ENCODE data around the gene ACSM6.

Gene ACSM6

DNA sequence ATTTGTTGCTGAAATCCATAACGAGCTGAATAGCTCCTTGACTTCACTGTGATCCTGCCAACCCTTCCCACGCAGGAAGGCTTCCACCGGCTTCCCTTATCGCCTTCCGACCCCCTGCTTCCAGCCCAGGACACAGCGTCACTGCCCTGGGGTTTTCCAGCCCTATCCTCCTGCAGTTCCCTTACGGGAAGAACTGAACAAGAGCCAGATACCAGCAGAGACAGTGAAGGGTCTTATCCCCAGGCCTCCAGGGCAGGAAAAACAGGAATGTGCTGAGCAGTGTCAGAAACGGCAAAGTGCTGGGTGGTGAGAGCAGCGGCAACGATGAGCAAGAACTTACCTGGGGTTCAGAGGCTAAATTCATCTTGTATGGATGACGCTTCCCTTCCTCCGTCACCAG is 74.4 kb downstream of the ACSM6 start:
- no peak for DNase-seq (ENCODE audit: low spot score)

DNA sequence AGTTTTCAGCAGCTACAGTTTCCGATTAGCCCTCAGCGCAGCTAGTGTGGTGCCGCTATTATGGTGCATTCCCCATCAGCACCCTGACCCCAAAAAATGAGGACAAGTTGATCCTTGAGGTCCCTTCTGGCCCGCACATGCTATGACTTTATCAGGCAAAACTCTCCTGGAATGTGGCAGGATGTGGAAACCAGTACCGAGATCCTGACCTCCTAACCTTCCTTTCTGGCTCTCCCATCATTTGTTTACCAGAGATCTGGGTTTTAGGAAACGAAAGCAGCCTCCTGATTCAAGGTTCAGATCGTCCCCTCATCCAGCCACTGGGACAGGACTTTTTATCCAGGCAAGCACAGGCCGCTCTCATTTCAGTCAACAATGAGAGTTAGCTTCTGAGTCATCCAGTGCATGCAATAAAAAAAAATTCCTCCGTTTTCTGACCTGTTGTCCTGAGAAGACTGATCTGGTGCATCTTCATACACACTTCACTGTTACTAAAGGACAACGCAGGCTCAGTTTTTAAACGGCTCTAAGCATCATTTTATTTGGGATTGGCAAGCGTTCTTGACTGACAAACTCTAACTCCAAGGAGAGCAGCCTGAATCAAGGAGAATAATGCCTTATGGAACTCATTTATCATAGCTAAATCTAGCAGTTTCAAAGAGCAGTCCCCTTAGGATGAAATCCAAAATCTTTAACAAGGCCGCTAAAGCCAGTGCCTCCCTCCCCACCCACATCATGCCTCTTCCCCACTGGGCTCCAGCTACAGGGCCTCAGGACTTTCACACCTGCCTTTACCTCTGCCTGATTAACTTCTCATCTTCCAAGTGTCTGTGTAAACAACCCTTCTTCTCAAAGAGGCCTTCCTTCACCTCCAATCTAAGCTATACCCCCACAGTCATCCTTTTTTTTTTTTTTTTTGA is 79.6 kb downstream of the ACSM6 start:
- no peak for DNase-seq (ENCODE audit: low spot score)

DNA sequence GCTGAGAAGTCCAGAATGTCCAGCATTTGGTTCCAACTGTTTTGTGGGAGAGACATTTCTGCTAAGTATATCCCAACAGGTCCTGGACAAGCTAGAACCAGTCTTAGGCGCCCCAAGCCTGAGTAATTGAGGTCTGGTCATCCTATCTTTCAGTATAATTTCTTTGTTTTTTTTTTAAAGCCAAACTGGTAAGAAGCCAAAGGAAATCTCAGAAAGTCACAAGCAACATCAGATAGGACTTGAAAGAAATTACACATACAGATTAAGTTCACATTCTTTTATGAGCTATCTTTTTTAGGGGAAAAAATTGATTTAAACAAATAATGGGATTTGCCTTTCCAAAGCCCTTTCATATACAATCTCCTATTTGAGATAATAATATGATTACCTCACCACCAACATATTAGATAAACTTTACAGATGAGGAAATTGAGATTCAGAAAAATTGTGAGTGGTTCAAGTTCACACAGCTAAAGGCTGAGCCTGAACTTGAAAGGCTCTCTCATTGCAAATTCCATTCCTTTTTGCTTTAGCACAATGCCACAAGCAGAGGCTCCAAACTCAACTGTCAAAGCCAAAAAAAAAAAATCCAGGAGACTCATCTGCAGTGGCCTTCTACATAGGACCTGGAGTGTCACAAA is 81.8 kb downstream of the ACSM6 start:
- no peak for DNase-seq (ENCODE audit: low spot score)

DNA sequence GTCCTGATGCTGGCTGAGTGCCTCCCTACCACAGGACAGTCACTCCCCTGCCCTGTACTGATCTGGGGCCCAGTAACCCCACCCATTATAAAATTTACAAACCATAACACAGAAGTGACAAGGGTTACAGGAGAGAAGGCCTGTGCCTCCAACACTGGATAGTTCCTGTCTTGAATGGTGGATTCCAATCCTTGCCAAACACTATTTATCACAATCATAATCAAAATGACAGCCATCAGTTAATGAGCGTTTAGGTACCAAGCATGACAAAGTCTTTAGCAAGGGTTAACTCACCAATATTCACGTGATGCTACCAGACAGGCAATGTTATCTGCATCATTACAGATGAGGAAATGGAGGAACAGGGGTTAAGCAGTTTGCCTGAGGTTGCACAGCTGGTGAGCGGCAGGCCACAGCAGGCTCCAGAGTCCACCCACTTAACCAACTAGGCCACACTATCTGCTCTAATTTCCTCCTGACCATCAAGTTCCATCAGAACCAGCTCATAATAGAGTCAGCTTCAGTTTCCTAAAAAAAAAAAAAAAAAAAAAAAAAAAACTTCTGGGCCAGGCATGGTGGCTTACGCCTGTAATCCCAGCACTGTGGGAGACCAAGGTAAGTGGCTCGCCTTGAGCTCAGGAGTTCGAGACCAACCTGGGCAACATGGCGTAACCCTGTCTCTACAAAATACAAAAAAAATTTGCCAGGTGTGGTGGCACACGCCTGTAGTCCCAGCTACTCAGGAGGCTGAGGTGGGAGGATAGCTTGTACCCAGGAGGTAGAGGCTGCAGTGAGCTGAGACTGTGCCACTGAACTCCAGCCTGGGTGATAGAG is 82.5 kb downstream of the ACSM6 start:
- no peak for DNase-seq (ENCODE audit: low spot score)

DNA sequence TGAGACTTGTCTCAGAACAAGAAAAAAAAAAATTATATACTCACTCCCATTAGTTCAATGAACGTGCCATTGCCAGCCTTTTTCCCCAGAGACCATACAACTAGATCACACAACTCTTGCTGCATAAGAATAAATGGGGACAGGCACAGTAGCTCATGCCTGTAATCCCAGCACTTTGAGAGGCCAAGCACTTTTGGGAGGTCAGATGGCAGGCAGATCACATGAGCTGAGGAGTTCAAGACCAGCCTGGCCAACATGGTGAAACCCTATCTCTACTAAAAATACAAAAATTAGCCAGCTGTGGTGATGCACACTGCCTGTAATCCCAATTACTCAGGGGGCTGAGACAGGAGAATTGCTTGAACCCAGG is 83.1 kb downstream of the ACSM6 start:
- DNase-seq (ENCODE audit: low spot score) = no peak

DNA sequence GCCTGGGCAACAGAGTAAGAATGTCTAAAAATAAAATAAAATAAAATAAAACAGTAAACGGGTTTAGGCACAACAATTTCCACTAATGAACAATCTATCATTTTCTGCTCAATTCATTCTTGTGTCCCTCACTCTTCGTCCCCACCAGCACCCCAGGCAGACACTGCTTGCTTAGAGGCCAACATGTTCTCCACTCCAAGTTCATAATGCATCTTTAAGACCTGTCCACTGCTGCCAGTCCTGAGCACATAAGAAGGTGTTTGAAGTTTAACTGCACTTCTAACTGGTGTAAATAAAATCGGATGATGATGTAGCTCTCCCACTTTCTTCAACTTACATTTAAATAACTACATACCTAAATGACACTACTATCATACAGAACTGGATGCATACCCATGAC is 83.6 kb downstream of the ACSM6 start:
- no peak for DNase-seq (ENCODE audit: low spot score)
